Measurements from ENCODE around the gene NRAP.

- TF ChIP-seq POLR2A (IDR thresholded peaks at IDR 0.05; ENCODE audit: low read depth, low read length) (no peak), SPI1 (IDR thresholded peaks at IDR 0.05; ENCODE audit: low read depth, low read length) (no peak)
Measured at GRCh38 chr10:113554214-113554613, 109.6 kb downstream of the NRAP start.
